ENCODE results near the gene MCF2L.

MCF2L gene

DNA sequence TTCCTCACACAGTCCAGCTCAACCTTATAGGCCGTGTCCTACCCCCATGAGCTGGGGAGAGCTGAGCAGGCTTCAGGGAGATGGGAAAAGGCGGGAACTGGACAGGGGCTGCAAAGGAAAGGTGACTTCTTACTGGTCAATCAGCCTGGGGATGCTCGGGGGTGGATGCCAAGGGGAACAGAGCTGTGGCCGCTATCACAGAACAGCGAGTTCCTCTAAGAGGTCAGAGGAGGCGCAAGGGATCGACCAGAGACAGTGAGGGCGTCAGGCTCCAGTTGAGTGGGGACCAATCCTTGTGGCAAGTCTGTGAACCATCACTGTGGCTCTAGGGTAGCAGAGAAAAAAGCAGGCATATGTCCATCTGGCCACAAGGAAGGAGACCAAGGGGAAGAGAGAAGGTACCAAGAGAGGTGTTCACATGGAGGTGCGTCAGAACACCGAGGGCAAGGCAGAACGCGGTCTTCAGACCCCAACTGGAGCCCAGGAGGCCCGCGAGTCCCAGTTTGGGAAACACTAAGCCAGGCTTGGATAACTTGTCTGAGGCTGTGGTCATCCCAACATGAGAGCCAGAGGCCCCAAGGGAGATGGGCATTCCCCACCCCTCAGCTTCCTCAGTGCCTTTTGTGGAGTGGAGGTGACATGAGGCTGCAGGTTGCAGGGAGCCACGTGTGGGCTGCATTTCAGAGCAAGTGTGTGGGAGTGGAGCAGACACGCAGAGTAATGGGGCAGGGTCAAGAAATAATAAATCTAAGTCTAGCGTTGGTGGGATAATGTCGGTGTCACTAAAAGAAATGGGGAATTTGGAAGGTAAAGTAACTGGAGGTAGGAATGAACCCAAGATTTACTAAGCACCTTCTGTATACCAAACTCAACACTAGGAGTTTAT lies 157.5 kb downstream of the MCF2L start:
- DNase-seq (ENCODE audit: low read depth), result no peak

DNA sequence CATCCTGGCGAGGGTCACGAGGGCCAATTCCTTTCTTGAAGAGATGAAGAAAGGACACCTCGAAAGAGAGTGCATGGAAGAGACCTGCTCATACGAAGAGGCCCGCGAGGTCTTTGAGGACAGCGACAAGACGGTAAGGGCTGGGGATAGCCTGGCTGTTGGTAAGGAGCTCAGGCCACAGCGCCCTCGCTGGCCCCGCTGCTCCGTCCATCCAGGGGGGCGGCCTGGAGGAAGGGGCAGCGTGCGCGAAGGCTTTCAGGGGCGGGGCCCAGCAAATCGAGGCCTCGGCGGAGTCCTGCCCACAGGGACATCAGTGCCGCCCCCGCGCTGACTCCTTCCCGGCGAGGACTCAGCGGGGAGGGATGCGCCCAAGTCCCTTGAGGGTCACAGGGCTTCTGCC lies 160.5 kb downstream of the MCF2L start:
- no peak for DNase-seq (ENCODE audit: low read depth)

DNA sequence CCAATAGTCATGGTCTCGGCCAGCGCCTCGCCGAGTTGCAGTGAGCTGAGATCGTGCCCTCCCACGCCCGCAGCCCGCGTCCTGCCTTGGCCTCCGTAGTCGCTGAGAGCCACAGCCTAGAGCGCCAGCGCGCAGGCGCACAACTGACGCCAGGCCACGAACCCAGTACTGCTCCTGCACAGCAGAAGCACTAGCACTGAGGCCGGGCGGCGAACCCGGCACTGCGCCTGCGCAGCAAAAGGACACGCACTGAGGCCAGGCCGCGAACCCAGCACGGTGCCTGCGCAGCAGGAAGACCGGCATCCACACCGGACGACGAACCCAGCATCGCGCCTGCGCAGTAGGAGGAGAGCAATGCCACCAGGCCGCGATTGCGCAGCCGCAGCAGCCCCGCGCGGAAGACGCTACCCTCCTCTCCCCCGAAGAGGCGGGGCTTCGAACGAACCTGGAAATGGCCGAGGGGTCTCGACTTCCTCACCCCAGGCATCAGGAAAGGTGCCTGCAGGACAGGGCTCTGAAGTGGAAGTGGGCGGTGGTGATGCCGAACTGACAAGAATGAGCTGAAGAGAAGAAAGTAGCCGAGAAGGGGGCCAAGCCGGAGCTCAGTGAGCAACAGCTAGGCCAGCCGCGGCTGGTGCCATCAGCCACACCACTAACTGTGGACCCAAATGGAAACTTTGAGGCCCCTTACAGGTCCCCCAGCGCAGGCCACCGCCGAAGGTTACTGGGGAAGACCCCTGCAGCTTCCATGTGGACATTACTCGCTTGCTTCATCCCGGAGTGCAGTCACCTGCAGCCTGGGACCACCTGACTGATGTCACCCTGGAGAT lies 161.1 kb downstream of the MCF2L start:
- DNase-seq (ENCODE audit: low read depth), result peak; percentile 21

DNA sequence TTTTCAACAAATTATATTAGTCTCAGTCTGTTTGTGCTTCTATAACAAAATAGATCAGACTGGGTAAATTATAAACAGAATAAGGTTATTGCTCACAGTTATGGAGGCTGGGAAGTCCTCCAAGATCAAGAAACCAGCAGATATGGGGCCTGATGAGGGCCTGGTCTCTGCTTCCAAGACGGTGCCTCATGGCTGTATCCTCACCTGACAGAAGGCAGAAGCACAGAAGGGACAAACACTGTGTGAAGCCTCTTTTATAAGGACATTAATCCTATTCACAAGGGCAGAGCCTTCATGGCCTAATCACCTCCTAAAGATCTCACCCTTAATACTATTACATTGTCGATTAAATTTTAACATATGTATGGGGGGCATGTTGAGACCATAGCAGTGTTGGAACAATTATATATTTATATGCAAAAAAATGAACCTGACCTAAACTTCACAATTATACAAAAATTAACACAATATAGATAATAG lies 166.3 kb downstream of the MCF2L start:
- no peak for DNase-seq (ENCODE audit: low read depth)

- DNase-seq (ENCODE audit: low read depth), result no peak
Observed at GRCh38 chr13:113137691-113138298, 168.8 kb downstream of the MCF2L start.

- peak; percentile 17 for DNase-seq (ENCODE audit: low read depth)
Observed at GRCh38 chr13:113138792-113139551, 170.0 kb downstream of the MCF2L start.

- DNase-seq (ENCODE audit: low read depth), result no peak
Observed at GRCh38 chr13:113139577-113139976, 170.6 kb downstream of the MCF2L start.

GRCh38 chr13:113140677-113141600 lies 171.9 kb downstream of the MCF2L start:
- DNase-seq (ENCODE audit: low read depth), result no peak

- DNase-seq (ENCODE audit: low read depth), result no peak
Observed at GRCh38 chr13:113141601-113141970, 172.6 kb downstream of the MCF2L start.

DNA sequence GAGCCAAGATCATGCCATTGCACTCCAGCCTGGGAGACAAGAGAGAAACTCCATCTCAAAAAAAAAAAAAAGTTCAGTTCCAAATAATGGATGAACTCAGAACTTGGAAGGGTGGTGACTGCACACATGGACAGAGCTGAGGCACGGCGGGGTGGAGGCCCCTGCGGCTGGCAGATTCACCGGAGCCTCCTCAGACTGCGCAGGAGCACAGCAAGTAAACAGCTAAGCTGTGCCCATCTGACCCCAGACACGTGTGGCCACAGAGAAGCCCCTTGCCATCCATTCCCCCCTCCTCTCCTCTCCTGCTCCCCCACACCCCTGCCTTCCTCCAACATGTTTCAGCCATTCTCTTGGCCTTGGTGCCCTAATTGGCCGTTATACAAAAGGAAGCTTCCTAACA lies 173.9 kb downstream of the MCF2L start:
- no peak for DNase-seq (ENCODE audit: low read depth)

DNA sequence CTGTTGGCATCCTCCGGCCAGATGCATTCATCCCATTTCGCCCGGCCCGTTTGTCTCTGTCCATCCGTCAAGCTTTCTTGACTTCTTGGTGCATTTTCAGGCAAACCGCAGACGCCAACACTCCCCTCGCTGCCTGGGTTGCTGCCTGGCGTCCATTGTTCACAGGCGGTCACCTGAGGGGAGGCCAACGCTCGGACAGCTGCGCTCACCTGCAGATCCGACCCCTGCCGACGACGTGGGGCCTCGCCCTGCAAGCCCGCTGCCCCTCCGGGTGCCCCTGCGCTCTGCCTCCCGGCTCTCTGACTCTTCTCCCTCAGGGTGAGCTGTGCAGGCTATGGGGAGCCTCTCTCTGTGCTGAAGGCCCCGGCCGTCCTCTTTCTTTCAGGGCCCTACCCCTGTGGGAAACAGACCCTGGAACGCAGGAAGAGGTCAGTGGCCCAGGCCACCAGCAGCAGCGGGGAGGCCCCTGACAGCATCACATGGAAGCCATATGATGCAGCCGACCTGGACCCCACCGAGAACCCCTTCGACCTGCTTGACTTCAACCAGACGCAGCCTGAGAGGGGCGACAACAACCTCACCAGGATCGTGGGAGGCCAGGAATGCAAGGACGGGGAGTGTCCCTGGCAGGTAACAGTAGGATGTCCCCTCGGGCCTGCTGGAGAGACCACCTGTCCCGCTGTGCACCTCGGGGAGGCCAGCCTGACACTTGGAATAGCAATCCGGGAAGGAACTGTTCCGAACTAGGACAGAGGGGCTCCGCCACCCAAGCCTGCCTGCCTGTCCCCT lies 174.6 kb downstream of the MCF2L start:
- no peak for DNase-seq (ENCODE audit: low read depth)

- no peak for DNase-seq (ENCODE audit: low read depth)
Observed at GRCh38 chr13:113144255-113144629, 175.2 kb downstream of the MCF2L start.

- DNase-seq (ENCODE audit: low read depth), result no peak
Observed at GRCh38 chr13:113145496-113145895, 176.5 kb downstream of the MCF2L start.

DNA sequence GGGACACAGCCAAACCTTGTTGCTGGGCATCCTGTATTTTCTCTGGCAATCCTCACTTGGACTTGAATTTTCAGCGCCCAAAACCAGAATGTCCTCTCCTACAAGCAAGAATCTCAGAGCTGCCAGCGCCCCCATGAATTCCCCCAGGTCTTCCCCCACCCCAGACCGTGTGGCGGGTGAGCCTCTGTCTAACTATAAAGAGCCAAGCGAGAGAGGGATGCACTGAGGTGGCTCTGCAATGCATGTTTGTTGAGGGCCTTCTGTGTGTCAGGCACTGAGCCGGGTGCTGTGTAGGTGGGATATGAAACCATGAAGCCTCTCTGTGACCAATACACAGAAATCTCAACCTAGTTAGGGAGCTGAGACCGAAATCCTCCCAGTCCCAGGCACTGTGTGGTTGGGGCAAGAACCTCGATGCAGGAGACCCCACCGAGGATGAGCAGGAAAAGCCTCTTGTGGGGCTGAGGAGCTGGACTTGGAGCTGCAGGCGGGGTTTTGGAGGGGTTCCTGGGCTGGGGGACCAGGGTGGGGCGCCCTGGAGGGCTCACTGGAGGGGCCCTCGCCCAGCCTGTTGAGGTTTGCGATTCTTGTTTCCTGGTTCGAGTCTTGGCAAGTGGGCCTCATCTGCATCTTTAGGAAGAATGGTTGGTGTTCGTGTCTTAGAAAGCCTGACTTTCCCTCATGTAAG lies 177.0 kb downstream of the MCF2L start:
- no peak for DNase-seq (ENCODE audit: low read depth)

DNA sequence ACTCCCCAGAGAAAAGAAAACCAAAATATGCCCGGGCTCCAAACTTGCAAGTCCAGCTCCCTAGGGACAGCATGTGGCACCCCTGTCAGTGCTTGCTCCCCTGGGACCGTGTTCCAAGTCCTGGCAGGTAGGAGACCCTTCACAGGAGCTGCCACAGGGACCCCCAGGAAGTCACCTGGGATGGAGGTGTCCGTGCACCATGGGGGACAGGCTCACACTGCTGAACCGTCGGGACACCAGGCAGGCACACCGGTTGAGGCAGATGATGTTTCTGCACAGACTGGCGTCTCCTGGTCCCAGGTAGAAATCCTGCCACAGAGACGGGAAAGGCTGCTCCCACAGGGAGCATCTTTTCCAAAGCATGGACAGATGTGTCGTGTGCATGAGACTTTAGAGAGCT lies 177.7 kb downstream of the MCF2L start:
- DNase-seq (ENCODE audit: low read depth), result no peak

DNA sequence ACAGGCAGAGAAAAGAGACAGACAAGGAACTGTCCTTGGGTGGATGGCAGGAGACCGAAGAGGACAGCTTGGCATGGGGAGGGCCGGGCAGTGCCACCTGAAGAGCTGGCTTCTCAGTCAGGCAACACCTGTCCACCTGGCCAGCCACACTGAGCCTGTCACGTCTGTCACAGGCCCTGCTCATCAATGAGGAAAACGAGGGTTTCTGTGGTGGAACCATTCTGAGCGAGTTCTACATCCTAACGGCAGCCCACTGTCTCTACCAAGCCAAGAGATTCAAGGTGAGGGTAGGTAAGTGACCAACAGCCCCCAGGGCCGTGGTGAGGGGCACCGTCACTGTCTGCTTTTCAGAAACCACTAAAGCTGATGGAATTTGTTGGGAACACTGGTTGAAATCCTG lies 178.2 kb downstream of the MCF2L start:
- no peak for DNase-seq (ENCODE audit: low read depth)

DNA sequence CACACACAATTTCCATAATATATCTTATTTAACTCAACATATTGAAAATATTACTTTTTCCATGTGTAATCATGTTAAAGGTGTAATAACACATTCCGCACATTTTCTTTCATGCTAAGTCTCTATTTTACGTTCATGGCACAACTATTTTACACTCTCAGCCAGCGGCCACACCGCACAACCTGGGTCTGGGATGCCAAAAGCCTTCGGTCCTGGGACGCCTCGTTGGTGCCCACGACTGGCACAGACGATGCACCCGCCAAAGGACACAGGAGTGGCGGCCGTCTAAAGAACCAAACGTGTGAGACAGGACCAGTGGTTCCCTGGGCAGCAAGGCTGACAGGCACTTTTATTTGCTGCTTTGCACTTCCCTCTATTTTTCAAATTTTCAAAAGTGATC lies 179.4 kb downstream of the MCF2L start:
- DNase-seq (ENCODE audit: low read depth), result no peak

- no peak for DNase-seq (ENCODE audit: low read depth)
Observed at GRCh38 chr13:113148940-113149503, 180.0 kb downstream of the MCF2L start.

All from amniotic epithelial cell (primary cell).